Measurements from ENCODE around the gene ZNRF3.

DNA sequence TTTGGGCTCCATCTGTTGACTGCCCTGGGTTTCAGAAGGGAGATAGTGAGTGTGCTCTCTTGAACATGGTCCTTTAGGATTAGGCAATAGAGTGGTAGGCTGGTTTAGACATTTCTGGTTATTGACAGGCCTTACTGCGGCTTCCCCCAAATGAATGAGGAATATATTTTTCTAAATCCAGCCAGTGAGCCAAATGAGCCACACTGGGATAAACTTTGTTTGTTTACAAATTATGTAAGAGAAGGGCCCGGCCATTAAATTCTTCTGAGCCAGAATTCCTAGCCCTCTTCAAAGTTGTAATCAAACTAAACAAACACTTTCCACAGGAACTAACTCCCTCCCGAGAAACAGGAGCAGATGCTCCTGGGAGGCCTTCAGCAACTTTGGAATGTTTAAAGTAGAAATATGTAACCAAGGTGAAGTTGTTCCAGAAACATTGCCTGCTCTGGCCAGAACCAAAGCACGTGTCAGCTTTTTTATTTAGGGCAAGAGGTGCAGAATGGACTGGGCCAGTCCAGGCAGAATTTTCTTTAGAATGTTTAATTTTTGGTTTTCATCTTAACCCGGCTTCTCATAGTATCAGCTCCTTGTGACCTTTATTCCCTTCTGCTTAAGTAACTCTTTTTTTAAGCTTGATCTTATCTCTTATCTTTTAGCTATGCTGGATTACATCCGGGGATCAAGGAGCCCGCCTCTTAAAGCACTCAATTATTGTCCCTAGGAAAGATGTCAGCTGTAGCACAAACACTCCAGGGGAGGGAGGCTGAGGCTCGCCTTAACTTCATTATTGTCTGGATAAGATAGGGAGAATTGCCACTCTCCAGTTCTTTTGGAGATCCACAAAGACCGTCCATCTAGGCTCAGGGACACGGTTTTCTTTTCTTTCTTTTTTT is 28.7 kb downstream of the ZNRF3 start:
- TF ChIP-seq, protein P1, sequence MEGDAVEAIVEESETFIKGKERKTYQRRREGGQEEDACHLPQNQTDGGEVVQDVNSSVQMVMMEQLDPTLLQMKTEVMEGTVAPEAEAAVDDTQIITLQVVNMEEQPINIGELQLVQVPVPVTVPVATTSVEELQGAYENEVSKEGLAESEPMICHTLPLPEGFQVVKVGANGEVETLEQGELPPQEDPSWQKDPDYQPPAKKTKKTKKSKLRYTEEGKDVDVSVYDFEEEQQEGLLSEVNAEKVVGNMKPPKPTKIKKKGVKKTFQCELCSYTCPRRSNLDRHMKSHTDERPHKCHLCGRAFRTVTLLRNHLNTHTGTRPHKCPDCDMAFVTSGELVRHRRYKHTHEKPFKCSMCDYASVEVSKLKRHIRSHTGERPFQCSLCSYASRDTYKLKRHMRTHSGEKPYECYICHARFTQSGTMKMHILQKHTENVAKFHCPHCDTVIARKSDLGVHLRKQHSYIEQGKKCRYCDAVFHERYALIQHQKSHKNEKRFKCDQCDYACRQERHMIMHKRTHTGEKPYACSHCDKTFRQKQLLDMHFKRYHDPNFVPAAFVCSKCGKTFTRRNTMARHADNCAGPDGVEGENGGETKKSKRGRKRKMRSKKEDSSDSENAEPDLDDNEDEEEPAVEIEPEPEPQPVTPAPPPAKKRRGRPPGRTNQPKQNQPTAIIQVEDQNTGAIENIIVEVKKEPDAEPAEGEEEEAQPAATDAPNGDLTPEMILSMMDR (IDR thresholded peaks at IDR 0.05), result no peak
- no peak for TF ChIP-seq POLR2A (IDR thresholded peaks at IDR 0.05)
